GM12865 (cell line): Measurements from ENCODE around the gene PPP2R3B.

Experiments used
- DNase-seq: peaks from one replicate; pipeline ENCODE4 v3.0.0; 2010; ENCODE audit warnings: low read depth
- H3K4me3 ChIP-seq: 2 replicates; pipeline ENCODE4 v1.5.1; 2011; ENCODE audit warnings: mild to moderate bottlenecking, low read depth, low read length, control low read depth
- TF ChIP-seq, protein P1 (sequence below): IDR thresholded peaks from 2 replicates; pipeline ENCODE4 v1.5.1; 2011; ENCODE audit warnings: low read length, control low read depth, low read depth, inconsistent platforms; ENCODE audit not compliant: insufficient read depth; ENCODE audit errors: missing control alignments

PPP2R3B gene

DNA sequence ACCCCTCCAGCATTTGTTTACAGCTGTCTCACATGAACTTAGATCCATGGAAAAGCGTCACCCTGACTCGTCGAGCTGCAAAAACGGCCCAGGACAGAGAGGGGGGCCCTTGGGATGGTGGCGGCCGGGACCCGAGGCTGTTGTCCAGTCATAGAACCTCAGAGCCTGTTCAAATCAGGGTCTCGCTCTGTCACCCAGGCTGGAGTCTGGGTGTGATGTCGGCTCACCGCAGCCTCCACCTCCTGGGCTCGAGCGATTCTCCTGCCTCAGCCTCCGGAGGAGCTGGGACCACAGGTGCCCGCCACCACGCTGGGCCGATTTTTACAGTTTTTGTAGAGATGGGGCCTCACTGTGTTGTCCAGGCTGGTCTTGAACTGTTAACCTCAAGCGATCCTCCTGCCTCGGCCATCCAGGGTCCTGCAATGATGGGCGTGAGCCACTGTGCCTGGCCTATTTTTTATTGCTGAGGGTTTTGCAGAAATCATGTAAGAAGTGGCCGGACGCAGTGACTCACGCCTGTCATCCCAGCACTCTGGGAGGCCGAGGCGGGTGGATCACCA, 42.6 kb upstream of the PPP2R3B start:
- no peak for DNase-seq
- TF ChIP-seq, protein P1, sequence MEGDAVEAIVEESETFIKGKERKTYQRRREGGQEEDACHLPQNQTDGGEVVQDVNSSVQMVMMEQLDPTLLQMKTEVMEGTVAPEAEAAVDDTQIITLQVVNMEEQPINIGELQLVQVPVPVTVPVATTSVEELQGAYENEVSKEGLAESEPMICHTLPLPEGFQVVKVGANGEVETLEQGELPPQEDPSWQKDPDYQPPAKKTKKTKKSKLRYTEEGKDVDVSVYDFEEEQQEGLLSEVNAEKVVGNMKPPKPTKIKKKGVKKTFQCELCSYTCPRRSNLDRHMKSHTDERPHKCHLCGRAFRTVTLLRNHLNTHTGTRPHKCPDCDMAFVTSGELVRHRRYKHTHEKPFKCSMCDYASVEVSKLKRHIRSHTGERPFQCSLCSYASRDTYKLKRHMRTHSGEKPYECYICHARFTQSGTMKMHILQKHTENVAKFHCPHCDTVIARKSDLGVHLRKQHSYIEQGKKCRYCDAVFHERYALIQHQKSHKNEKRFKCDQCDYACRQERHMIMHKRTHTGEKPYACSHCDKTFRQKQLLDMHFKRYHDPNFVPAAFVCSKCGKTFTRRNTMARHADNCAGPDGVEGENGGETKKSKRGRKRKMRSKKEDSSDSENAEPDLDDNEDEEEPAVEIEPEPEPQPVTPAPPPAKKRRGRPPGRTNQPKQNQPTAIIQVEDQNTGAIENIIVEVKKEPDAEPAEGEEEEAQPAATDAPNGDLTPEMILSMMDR = no peak
- H3K4me3 ChIP-seq = no peak overlapping the region

DNA sequence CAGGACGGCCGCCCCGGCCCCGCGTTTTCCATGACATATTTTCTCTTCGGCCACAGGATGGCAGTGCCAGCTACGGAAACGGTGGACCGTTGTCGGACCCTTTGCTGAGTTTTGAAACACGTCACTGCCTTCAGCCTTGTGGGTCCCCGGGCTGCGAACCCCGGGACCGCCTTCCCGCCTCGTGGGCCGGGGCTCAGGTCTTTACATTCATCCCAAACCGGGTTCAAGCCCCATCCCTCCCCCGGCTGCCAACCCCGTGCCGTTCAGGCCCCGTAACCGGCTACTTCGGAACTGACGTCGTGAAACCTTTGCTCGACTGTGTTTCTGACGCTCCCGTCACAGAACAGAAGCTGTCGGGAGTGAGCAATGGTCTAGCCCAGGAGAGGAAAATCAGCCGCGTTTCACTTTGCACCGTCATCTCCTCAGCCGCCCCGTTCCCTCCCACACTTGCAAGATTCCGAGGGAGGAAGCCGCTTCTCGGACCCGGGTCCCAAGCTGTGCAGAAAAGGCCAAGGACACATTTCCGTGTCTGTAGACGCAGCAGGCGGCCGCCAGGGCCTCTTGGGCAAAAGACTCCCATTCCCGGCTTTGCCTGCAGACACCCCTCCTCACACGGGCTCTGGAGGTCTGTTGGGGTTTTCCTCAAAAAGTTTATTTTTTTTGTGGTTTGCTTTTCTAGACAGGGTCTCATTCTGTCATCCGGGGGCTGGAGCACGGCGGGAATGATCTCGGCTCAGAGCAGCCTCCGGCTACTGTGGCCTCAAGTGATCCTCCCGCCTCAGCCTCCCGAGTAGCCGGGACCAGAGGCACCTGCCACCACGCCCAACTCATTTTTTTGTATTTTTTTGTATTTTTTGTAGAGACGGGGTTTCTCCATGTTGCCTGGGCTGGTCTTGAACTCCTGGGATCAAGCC, 41.4 kb upstream of the PPP2R3B start:
- no peak overlapping the region for H3K4me3 ChIP-seq
- TF ChIP-seq, protein P1 = no peak
- DNase-seq = no peak

DNA sequence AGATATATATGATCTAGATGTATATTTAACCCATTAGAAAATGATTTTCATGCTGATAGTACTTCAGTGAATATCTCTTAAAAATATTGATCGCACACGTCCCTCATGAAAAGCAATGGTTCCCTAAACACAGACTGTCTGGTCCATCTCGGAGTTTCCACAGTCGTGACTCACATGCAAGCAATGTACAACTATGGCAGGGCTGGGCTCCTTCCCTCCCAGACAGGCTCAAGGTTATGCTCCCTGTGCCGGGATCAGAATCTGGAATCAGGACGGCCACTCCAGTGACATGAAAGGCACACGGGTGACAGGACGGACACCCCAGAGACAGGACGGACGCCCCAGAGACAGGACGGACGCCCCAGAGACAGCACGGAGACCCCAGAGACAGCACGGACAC, 40.2 kb upstream of the PPP2R3B start:
- H3K4me3 ChIP-seq = no peak overlapping the region
- TF ChIP-seq, protein P1 = no peak
- DNase-seq = no peak

DNA sequence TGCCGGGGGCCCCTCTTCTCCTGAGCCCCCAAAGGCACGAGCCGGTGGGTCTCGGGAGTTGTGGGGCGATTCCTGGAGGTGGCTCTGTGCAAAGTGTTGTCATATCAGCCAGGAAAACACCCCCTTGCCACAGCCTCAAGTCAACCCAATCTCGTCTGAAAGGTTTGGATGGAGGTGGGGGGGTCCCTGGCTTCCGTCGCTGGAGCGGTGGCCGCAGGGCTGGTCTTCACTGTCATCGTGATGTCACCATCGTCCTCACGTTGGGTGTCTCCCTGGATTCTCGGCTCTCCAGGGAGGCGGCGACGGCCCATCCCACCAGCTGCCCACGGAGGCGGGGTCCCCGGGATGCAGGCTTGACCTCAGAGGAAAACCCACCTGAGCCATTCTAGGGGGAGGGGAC, 38.3 kb upstream of the PPP2R3B start:
- H3K4me3 ChIP-seq = no peak overlapping the region
- no peak for DNase-seq
- TF ChIP-seq, protein P1 = no peak

DNA sequence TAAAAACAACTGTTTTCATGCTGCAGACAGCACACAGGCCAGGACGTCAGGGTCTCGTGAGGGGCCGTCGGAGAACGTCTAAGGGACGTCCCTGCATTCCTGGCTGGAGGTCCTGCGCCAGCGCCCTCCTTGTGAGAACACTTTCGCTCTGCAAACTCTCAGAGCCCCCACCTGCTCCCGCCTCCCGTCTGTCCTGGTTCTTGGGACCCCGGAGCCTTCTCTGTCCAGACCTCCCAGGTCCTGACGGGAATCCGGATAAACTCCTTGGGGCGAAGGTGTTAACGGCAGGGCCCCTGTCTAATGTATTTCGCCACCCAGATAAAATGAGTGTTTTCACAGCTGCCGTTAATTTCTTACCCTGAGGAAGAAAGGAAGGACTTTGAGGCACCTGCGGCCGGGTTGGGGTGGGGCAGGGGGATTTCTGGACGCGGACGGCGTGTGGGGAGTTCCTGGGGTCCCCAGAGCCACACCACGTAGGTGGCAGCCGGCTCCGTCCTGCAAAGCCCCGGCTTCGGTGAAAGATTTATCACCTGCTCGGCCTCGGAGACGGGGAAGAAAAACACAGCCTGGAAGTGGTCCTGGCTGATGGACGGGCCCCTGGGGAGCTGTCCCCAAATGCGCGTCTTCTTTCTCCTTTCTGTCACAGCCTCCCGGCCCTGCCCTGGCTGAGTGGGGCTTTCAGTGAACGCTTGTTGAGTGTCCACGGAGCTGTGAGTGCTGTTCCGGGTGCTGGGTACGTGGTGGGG, 35.1 kb upstream of the PPP2R3B start:
- H3K4me3 ChIP-seq = no peak overlapping the region
- TF ChIP-seq, protein P1 = no peak
- DNase-seq = no peak

DNA sequence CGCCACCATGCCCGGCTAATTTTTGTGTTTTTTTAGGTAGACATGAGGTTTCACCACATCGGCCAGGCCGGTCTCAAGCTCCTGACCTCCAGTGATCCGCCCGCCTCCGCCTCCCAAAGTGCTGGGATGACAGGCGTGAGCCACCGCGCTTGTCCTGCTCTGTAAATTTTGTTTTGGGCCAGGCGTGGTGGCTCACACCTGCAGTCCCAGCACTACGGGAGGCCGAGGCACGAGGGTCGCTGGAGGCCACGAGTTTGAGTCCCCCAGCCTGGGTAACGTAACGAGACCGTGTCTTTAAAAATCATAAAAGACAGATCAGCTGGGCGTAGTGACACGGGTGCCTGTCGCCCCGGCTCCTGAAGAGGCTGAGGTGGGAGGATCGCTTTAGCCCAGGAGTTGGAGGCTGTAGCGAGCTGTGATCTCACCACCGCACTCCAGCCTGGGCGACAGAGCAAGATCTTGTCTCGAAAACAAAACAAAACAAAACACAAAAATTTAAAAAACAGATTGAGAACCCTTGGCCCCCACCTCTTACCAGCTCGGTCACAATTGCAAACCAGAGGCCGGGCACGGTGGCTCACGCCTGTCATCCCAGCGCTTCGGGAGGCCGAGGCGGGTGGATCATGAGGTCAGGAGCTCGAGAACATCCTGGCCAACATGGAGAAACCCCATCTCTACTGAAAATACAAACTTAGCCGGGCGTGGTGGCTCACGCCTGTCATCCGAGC, 34.0 kb upstream of the PPP2R3B start:
- TF ChIP-seq, protein P1 = no peak
- no peak for DNase-seq
- no peak overlapping the region for H3K4me3 ChIP-seq
